Cardiac septum (tissue), 1 donor: ENCODE data around the gene PATZ1. TPM values are rescaled to one million over a fixed set of nuclear protein-coding genes. Genes with fewer than 3 reads are reported as not detected.

ENCODE experiments used
- total RNA-seq: library from RNA; stranded (reverse); fragmentation: NEBNext Ultra II Directional; extraction: Animal tissue kit (Norgen Biotek cat#: 25700); gene quantifications from one replicate; pipeline ENCODE4 v1.2.1, GENCODE V29; 2021
- donor health status: DM: no; HTN: no; CAD: no.

The PATZ1 gene
- total RNA-seq, 1 donor from 2014 or later: 11.9 TPM

Other genes with a start within 250 kb of the PATZ1 start
- 77.7 TPM for gene SELENOM, start 238.8 kb downstream of the PATZ1 start, total RNA-seq
- 13.8 TPM for gene INPP5J, start 223.4 kb downstream of the PATZ1 start, total RNA-seq
- not detected for gene PLA2G3, start 205.8 kb downstream of the PATZ1 start, total RNA-seq
- 21.3 TPM for gene RNF185, start 186.2 kb downstream of the PATZ1 start, total RNA-seq
- 13.1 TPM for gene LIMK2, start 134.0 kb downstream of the PATZ1 start, total RNA-seq
- 10.5 TPM for gene PIK3IP1, start 53.9 kb downstream of the PATZ1 start, total RNA-seq
- 48.3 TPM for gene DRG1, start 53.3 kb upstream of the PATZ1 start, total RNA-seq
- gene EIF4ENIF1, start 143.5 kb upstream of the PATZ1 start, total RNA-seq: 30.3 TPM
- 8.6 TPM for gene SFI1, start 150.2 kb upstream of the PATZ1 start, total RNA-seq